Hippocampal formation (tissue), 2 donors: ENCODE data around the gene MTAP.

Experiments
- DNase-seq, 2 donors: peaks; one replicate each; lab custom pipeline; 2025; lab: John Stamatoyannopoulos, UW

The MTAP gene

GRCh38 chr9:21969011-21969940 lies 166.8 kb downstream of the MTAP start:
- no peak for DNase-seq

GRCh38 chr9:21969951-21970799 lies 167.7 kb downstream of the MTAP start:
- no peak for DNase-seq

GRCh38 chr9:21970800-21971640 lies 168.6 kb downstream of the MTAP start:
- no peak for DNase-seq

- DNase-seq, result no peak
Measured at GRCh38 chr9:21972361-21972760, 169.9 kb downstream of the MTAP start.

- DNase-seq, result no peak
Measured at GRCh38 chr9:21974343-21974721, 171.9 kb downstream of the MTAP start.

GRCh38 chr9:21974722-21975409 lies 172.4 kb downstream of the MTAP start:
- DNase-seq, result no peak

- no peak for DNase-seq
Measured at GRCh38 chr9:21976334-21976875, 174.0 kb downstream of the MTAP start.

- DNase-seq, result no peak
Measured at GRCh38 chr9:21982391-21982790, 180.0 kb downstream of the MTAP start.

- no peak for DNase-seq
Measured at GRCh38 chr9:21982861-21983560, 180.6 kb downstream of the MTAP start.

GRCh38 chr9:21983561-21983935 lies 181.1 kb downstream of the MTAP start:
- DNase-seq, result no peak

- no peak for DNase-seq
Measured at GRCh38 chr9:21984101-21984500, 181.7 kb downstream of the MTAP start.

- DNase-seq, result no peak
Measured at GRCh38 chr9:21985964-21986667, 183.7 kb downstream of the MTAP start.
